ENCODE results near the gene GINS3.

Gene GINS3

GRCh38 chr16:58371841-58372240 is 20.4 kb upstream of the GINS3 start:
- Histone ChIP-seq H4K20me1 (ENCODE audit: insufficient read depth, low read length, poor library complexity, severe bottlenecking) (no peaks in the 10 kb centered on the region), H3F3A (ENCODE audit: low read depth) (no peaks in the 10 kb centered on the region), H3K9ac (ENCODE audit: low read depth, low read length, poor library complexity, severe bottlenecking) (no peak overlapping the region), H3K4me3 (ENCODE audit: low read length, poor library complexity, severe bottlenecking) (no peak overlapping the region), H2AFZ (ENCODE audit: low read length) (no peak overlapping the region), H3K27me3 (ENCODE audit: insufficient read depth, low read length, poor library complexity, severe bottlenecking) (peaks cover 7% of the 10 kb centered on the region), H3K79me2 (ENCODE audit: insufficient read depth, low read length) (no peaks in the 10 kb centered on the region), H3K4me2 (ENCODE audit: low read depth, low read length, poor library complexity, severe bottlenecking) (no peak overlapping the region), H3K9me3 (ENCODE audit: insufficient read depth, low read depth, low read length) (no peaks in the 10 kb centered on the region), H3K4me1 (ENCODE audit: insufficient read depth, low read length, poor library complexity, severe bottlenecking) (no peaks in the 10 kb centered on the region), H3K9me2 (replicated peaks; ENCODE audit: low read depth, low read length) (no peaks in the 10 kb centered on the region), H3K36me3 (ENCODE audit: insufficient read depth, low read length) (no peaks in the 10 kb centered on the region)
- TF ChIP-seq CTCF (conservative IDR thresholded peaks at IDR 0.05; ENCODE audit: low read length) (no peak), EZH2phosphoT487 (IDR thresholded peaks at IDR 0.05; ENCODE audit: borderline replicate concordance) (no peak)

GRCh38 chr16:58375386-58375785 is 16.9 kb upstream of the GINS3 start:
- Histone ChIP-seq H3K9me3 (ENCODE audit: insufficient read depth, low read depth, low read length) (no peaks in the 10 kb centered on the region), H3F3A (ENCODE audit: low read depth) (no peaks in the 10 kb centered on the region), H2AFZ (ENCODE audit: low read length) (no peak overlapping the region), H3K4me1 (ENCODE audit: insufficient read depth, low read length, poor library complexity, severe bottlenecking) (no peaks in the 10 kb centered on the region), H3K79me2 (ENCODE audit: insufficient read depth, low read length) (no peaks in the 10 kb centered on the region), H3K9ac (ENCODE audit: low read depth, low read length, poor library complexity, severe bottlenecking) (no peak overlapping the region), H4K20me1 (ENCODE audit: insufficient read depth, low read length, poor library complexity, severe bottlenecking) (no peaks in the 10 kb centered on the region), H3K27me3 (ENCODE audit: insufficient read depth, low read length, poor library complexity, severe bottlenecking) (no peaks in the 10 kb centered on the region), H3K36me3 (ENCODE audit: insufficient read depth, low read length) (no peaks in the 10 kb centered on the region), H3K9me2 (replicated peaks; ENCODE audit: low read depth, low read length) (no peaks in the 10 kb centered on the region), H3K4me2 (ENCODE audit: low read depth, low read length, poor library complexity, severe bottlenecking) (no peak overlapping the region), H3K4me3 (ENCODE audit: low read length, poor library complexity, severe bottlenecking) (no peak overlapping the region)
- no peak for TF ChIP-seq CTCF (conservative IDR thresholded peaks at IDR 0.05; ENCODE audit: low read length)
- TF ChIP-seq EZH2phosphoT487 (IDR thresholded peaks at IDR 0.05; ENCODE audit: borderline replicate concordance) = no peak

- Histone ChIP-seq H3K9me3 (ENCODE audit: insufficient read depth, low read depth, low read length) (no peaks in the 10 kb centered on the region), H3K36me3 (ENCODE audit: insufficient read depth, low read length) (no peaks in the 10 kb centered on the region), H3K4me2 (ENCODE audit: low read depth, low read length, poor library complexity, severe bottlenecking) (no peak overlapping the region), H3K9ac (ENCODE audit: low read depth, low read length, poor library complexity, severe bottlenecking) (no peak overlapping the region), H3K9me2 (replicated peaks; ENCODE audit: low read depth, low read length) (no peaks in the 10 kb centered on the region), H2AFZ (ENCODE audit: low read length) (no peak overlapping the region), H3K4me3 (ENCODE audit: low read length, poor library complexity, severe bottlenecking) (no peak overlapping the region), H3K79me2 (ENCODE audit: insufficient read depth, low read length) (no peaks in the 10 kb centered on the region), H4K20me1 (ENCODE audit: insufficient read depth, low read length, poor library complexity, severe bottlenecking) (no peaks in the 10 kb centered on the region), H3F3A (ENCODE audit: low read depth) (no peaks in the 10 kb centered on the region), H3K27me3 (ENCODE audit: insufficient read depth, low read length, poor library complexity, severe bottlenecking) (no peaks in the 10 kb centered on the region), H3K4me1 (ENCODE audit: insufficient read depth, low read length, poor library complexity, severe bottlenecking) (no peaks in the 10 kb centered on the region)
- no peak for TF ChIP-seq CTCF (conservative IDR thresholded peaks at IDR 0.05; ENCODE audit: low read length)
- no peak for TF ChIP-seq EZH2phosphoT487 (IDR thresholded peaks at IDR 0.05; ENCODE audit: borderline replicate concordance)
Observed at GRCh38 chr16:58377932-58378331, 14.3 kb upstream of the GINS3 start.

Measured in Loucy (cell line).